Breast epithelium (tissue), 3 donors: ENCODE data around the gene AEBP1.

Source experiments
- POLR2A ChIP-seq: fragments of 450-650 bp; IDR thresholded peaks from one replicate; pipeline ENCODE4 v1.6.1; 2016; ENCODE audit warnings: antibody characterized with exemption, mild to moderate bottlenecking, moderate library complexity
- TF ChIP-seq, protein P1 (sequence below), 3 donors: fragments of 450-650 bp; IDR thresholded peaks; one replicate each; pipeline ENCODE4 v1.5.1; 2016 to 2017; ENCODE audit warnings: antibody characterized with exemption in 3 of 3, mild to moderate bottlenecking in 3 of 3, moderate library complexity in 3 of 3

DNA sequence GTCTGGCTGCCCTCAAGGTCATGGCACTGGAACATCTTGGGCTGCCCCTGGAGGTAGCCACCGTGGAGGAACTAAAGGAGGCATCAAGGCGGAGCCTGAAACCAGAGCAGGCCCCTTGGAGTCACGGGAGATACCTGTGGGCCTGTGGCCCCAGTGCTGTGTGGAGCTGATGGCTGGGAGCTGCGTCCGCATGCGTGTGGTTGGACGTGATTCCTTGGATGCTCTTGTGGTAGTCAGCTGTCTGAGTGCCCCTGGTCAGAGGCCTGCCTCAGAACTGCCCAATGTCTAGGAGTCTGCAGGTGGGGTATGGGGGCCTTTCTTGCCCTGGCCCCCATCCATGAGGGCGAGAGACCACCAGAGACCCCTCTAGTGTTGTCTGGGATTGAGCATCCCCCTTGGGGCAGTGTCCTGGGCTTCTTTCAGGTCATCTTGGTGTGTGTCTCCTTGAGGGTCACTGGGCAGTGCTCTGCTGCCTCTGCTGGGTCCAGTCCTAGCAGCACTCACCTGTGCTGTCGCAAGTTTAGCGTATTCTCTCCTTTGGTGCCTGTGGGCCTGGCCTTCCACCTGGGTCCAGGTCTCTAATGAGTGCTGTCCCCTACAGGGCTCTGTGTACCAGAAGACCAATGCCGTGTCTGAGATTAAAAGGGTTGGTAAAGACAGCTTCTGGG, 46.8 kb upstream of the AEBP1 start:
- TF ChIP-seq, protein P1, sequence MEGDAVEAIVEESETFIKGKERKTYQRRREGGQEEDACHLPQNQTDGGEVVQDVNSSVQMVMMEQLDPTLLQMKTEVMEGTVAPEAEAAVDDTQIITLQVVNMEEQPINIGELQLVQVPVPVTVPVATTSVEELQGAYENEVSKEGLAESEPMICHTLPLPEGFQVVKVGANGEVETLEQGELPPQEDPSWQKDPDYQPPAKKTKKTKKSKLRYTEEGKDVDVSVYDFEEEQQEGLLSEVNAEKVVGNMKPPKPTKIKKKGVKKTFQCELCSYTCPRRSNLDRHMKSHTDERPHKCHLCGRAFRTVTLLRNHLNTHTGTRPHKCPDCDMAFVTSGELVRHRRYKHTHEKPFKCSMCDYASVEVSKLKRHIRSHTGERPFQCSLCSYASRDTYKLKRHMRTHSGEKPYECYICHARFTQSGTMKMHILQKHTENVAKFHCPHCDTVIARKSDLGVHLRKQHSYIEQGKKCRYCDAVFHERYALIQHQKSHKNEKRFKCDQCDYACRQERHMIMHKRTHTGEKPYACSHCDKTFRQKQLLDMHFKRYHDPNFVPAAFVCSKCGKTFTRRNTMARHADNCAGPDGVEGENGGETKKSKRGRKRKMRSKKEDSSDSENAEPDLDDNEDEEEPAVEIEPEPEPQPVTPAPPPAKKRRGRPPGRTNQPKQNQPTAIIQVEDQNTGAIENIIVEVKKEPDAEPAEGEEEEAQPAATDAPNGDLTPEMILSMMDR (IDR thresholded peaks at IDR 0.05) = no peak
- TF ChIP-seq POLR2A = no peak
